ENCODE data around the gene PTGER1. TPM values are rescaled to one million over a fixed set of nuclear protein-coding genes. Genes with fewer than 3 reads are reported as not detected.

Gene PTGER1, protein sequence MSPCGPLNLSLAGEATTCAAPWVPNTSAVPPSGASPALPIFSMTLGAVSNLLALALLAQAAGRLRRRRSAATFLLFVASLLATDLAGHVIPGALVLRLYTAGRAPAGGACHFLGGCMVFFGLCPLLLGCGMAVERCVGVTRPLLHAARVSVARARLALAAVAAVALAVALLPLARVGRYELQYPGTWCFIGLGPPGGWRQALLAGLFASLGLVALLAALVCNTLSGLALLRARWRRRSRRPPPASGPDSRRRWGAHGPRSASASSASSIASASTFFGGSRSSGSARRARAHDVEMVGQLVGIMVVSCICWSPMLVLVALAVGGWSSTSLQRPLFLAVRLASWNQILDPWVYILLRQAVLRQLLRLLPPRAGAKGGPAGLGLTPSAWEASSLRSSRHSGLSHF
- total RNA-seq = 0.16 TPM in 1 of 2 replicates, not detected in the other

DNA sequence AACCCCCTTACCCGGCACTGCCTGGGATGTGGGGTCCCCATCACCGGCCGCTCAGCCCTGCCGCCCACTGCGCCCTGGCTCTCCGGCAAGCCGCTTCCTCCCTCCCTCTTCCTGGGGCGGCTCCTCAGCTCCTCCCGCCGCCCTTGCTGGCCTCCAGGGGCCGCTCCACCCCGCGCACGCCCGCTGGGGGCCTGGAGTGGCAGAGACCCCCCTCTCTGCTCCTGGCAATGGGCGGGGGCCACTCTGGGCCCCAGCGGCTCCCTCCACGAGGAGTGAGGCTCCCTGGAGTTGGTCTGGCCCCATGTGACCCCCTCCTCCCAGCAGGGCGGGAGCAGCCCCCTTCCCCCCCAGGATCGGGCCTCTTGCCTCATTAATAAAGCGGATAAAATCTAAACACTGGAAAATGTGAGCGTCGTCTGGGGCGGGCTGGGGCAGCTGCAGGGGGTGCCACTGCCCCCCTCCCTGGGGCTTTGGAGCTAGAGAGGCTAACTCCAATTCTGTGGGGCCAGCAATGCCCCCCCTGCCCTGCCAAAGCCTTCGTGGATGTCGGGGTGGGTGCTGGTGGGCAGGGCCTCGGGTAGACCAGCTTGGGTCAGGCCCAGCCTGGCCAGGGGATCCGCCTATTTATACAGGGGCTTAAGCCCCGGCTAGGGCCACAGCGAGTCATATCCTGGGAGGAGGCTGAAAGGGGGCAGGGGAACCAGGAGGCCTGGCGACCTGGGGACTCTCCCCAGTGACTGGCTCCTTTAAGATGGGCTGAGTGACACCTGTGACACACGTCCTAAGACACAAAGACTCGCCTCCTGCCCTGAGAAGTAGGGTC lies at the start of gene PTGER1:
PTGER1 (minus strand) TSS at position 104 of the 823 bp plus-strand sequence. CDS start 1,034 bp downstream, outside the sequence.

DNA sequence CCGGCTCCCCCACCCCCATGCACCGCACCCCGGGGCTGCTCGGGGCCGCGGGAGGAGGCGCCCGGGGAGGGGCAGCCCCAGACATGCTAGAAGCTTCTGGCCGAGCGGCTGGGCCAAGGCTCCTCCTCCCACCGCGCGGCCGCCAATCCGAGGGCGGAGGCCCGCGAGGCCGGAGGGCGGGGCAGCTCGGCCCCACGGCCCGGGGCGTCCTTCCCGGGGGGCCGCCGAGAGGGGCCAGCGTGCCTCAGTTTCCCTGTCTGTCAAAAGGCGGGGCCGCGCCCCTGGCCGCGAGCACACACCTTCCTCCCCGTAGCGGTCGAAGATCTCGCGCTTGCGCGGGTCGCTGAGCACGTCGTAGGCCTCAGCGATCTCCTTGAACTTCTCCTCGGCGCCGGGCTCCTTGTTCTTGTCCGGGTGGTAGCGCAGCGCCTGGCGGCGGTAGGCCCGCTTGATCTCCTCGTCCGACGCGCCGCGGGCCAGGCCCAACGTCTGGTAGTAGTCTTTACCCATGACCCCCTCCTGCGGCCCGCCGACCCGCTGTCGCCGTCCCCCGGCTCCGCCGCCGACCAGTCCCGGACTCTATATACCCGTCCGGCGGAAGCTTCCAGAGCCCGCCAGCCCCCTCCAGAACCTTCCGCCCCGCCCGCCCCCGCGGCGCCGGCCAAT lies 42.8 kb upstream of the PTGER1 start, which contains the start of gene DNAJB1:
DNAJB1 (minus strand) TSS at position 558 of the 666 bp plus-strand sequence; CDS start at position 510, 48 bp downstream.

GRCh38 chr19:14496029-14496833 lies 21.1 kb upstream of the PTGER1 start, which contains the start of gene GIPC1:
Gene GIPC1, minus strand, starts transcription at chr19:14496127. Its CDS starts 13,151 bp downstream, at chr19:14482976.

DNA sequence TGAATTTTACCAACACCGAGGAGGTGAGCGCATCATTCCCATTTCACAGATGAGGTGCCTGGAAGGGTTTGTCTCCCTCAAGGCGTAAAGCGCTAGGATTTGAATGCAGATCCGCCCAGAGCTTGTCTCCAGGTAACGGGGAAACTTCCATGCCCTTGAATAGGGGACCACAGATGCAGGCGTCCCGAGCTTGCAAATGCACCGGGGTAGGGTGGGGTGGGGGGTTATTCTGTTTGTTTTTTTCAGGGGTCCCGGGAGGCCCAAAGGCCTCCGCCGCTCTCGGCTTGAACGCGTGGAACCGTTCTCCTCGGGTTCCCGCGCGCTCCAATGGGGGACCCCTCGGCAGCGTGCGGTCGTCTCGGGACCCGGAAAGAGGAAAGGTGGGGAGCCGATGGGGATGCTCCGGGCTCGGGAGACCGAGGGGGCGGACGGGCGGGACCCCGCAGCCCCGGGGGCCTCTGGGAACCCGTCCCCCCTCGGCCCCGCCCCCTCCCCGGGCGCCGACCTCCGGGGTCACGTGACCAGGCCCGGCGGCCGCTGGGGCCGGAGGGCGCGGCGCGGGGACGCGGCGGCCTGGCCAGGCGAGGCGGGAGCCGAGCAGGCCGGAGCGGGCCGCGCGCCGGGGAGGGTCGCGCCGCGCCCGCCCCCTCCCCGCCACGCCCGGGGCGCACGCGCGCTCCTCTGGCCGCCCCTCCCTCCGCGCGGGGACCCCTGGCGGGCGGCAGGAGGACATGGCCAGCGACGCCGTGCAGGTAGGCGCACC lies 42.2 kb downstream of the PTGER1 start, which contains the start of gene PKN1:
PKN1 (plus strand) TSS at position 516 of the 763 bp plus-strand sequence; CDS start at position 732, 216 bp downstream.

Other genes starting within 250 kb of the PTGER1 start
- 1.3 and 12.8 TPM in 2 replicates for gene ADGRE5, start 93.9 kb downstream of the PTGER1 start, total RNA-seq
- 77.7 and 97.1 TPM in 2 replicates for gene DDX39A, start 56.0 kb downstream of the PTGER1 start, total RNA-seq
- 209 and 330 TPM in 2 replicates for gene PKN1, start 42.0 kb downstream of the PTGER1 start, total RNA-seq
- gene GIPC1, start 20.8 kb upstream of the PTGER1 start, total RNA-seq = 129 and 137 TPM in 2 replicates
- gene DNAJB1, start 43.0 kb upstream of the PTGER1 start, total RNA-seq = 19.6 and 40.4 TPM in 2 replicates
- gene TECR, start 54.2 kb upstream of the PTGER1 start, total RNA-seq = 12.0 and 23.1 TPM in 2 replicates
- 210 and 463 TPM in 2 replicates for gene NDUFB7, start 96.7 kb upstream of the PTGER1 start, total RNA-seq
- gene CLEC17A, start 107.7 kb upstream of the PTGER1 start, total RNA-seq = 0.06 TPM in 1 of 2 replicates, not detected in the other
- gene ADGRE3, start 199.5 kb upstream of the PTGER1 start, total RNA-seq = not detected in 2 replicates
- 5.7 and 15.8 TPM in 2 replicates for gene ZNF333, start 214.7 kb upstream of the PTGER1 start, total RNA-seq